Left lobe of liver (tissue), 2 donors: Measurements from ENCODE around the gene EPN2. TPM values are rescaled to one million over a fixed set of nuclear protein-coding genes. Genes with fewer than 3 reads are reported as not detected.
"Not testable (repeated sequence)": the region's sequence is repeated elsewhere in the genome, so short reads cannot be mapped to it uniquely, and the experiment has no call there.

Experiments
- ATAC-seq: fragments of 200-7000 bp; cut with Tn5 transposase; one replicate; pipeline ENCODE4 v1.9.1; 2020; ENCODE audit warnings: mild to moderate bottlenecking, moderate library complexity
- DNase-seq: peaks from one replicate; pipeline ENCODE4 v3.0.0-alpha.2; 2020; ENCODE audit warnings: low spot score
- total RNA-seq: library from RNA; stranded (reverse); gene quantifications from one replicate; pipeline ENCODE4 v1.2.1, GENCODE V29; 2021
- donor health status: DM: no; HTN: no; CAD: no; lungs with moderate emphysema.
- donor health status: DM: no; HTN: yes; CAD: no.

The EPN2 gene
- total RNA-seq, 1 donor from 2014 or later = 13.1 TPM

GRCh38 chr17:19341641-19342610 lies 104.8 kb downstream of the EPN2 start:
- DNase-seq (no peak), ATAC-seq (no peak)

GRCh38 chr17:19342611-19343255 lies 105.6 kb downstream of the EPN2 start:
- DNase-seq = no peak
- peak; percentile 1 for ATAC-seq

DNA sequence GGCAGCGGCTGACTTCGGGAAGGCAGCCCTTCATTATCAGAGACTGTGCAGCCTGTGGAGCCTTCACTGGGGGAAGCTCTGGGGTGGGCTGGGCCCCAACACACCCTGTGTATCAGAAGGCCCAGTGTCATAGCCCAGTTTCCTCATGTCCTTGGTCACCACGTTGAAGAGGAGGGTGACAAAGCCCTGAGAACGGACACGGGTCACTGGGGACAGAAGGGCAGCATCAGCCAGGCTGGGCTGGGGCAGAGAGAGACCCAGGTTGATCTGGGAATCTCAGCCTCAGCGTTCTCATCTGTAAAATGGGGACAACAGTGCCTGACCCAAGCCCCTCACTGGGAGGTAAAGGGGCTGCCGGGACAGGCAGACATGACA lies 106.1 kb downstream of the EPN2 start:
- no peak for DNase-seq
- ATAC-seq = peak; percentile 5

DNA sequence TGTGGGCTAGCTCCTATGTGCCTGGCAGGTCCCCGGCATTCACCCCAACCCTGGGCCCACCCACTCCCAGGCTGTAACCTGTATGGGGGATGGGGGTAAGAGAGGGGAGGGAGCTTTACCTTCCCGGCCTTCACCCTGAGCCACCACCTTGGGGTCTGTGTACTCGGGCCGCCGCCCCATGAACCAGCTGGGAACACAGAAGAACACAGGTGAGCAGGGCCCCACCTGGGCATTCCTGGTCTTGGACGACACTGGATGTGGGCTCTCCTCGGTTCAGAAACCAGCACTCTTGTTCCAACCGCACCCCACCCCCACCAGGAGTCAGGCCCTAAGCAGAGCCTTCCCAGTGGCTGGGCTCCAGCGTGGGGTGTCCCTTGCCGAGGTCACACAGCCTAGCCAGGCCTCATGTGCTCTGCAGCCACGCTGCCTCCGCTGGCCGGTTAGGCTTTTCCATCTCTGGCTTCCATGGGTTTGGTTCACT lies 106.5 kb downstream of the EPN2 start:
- DNase-seq (peak; percentile 88), ATAC-seq (peak; percentile 63)

GRCh38 chr17:19344311-19345066 lies 107.3 kb downstream of the EPN2 start:
- DNase-seq = no peak

DNA sequence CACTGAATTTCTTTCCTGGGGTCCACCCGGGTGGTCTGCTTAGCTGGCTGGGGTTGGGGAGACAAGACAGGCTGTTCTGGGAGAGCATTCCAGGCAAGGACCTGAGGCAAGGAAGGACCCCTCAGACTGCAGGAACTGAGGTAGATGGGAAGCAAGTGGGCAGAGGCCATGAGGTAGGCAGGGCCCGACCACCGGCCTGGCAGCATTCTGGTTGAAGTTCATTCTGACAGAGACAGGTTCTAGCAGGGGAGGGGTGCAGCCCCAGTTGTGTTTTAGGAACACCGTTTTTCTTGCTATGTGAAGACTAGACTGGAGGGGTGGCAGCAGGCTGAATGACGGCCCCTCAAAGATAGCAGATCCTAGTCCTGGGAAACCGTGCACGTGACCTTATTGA lies 107.9 kb downstream of the EPN2 start:
- DNase-seq = no peak
- ATAC-seq = no peak

More at GRCh38 chr17:19344311-19345066, 107.3 kb downstream of the EPN2 start:
- ATAC-seq = peak; percentile 2

DNA sequence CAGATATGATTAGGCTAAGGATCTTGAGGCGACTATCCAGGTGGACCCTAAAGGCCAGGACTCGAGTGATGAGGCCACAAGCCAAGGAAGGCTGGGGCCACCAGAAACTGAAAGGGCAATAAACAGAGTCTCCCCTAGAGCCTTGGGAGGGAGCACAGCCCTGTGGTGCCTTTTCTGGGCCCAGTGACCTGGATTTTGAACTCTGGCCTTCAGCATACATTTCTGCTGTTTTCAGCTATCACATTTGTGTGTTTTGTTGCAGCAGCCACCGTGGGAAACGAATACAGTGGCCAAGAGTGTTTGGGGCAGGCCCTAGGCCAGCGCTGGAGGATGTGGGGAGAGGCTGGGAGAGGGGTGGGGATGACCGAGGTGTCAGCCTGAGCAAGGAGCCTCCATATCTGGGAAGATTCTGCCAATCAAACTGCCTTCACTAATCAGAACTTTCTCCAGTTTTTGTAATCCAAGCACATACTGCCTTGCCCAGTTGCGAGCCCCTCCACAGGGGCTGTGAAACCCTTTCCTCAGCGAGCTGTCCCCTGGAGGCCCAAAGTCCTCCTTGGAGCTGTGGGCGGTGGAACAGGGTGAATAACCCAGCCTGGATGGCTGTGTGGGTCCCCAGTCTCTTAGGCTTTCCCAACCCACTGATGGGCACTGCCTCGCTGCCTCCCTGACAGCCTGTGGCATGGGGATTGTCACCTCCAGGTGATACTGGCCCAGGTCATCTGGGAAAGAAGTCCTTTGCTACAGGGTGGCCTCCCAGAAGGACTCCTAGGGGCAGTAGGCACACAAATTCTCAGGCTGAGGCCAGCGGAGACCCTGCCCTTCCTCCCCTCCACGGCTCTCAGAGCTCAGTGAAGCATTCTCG lies 108.6 kb downstream of the EPN2 start:
- ATAC-seq = peak; percentile 48
- peak; percentile 87 for DNase-seq

- ATAC-seq = peak; percentile 3
- no peak for DNase-seq
These were observed 109.4 kb downstream of the EPN2 start for GRCh38 chr17:19346351-19347255.

DNA sequence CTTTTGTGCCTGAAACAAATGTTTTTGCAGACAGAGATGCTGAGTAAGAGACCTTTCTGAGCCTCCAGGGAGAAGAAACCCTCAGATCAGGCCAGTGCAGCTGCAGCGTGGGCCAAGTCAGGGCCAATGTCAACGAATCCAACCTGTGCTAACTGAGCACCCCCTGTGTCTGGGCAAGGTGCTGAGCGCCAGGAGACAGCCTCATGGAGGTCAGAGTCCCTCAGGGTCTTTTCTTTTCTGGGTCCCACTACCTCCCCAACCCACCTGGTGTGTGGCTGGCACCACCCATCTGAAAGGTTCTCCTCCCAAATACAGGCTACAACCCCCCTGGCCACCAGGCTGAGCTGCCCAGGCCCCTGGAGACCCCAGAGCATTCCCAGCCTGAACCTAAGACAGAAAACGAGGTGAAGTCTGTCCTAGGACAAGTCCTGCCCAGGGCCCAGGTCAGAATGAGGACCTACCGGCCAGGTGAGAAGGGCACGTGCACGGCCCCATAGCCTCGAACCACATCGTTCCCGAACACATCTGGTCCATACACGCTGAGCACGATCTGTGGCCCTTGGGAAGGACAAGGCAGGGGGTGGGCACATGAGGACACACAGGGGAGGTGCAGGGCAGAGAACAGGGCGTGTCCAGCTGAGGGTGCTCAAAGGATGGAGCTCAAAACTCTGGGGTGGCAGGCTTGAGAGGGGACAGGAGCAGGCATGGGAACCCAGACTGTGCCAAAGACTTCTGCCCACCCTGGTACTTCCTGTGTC lies 110.3 kb downstream of the EPN2 start:
- ATAC-seq = no peak
- DNase-seq = no peak

DNA sequence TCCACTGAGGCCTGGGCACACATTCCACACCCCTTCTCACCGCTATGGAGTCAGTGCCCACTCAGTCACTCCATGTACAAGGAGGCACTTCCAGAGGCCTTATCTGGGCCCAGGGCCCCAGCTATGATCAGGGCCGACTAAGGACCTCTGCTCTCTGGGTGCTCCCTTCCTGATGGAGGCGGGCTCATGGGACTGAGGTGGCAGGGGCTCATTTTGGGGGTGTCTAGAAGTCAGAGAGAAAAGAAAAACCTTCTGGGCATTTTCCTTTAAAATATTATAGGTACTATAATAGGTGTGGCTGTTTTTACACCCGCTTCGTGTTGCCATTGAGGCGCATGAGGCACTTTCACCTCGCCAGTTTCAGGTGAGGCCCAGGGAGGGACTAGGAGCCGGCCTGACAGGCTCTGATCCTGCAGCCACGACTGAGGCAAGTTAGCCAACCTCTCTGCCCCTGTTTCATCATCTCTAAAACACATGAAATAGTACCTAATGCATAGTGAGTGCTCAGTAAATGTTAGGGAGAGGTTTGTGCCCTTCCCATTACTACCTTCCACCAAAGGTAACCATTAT lies 111.0 kb downstream of the EPN2 start:
- DNase-seq (peak; percentile 46), ATAC-seq (no peak)

GRCh38 chr17:19348806-19349205 lies 111.6 kb downstream of the EPN2 start:
- DNase-seq (peak; percentile 44), ATAC-seq (no peak)

DNA sequence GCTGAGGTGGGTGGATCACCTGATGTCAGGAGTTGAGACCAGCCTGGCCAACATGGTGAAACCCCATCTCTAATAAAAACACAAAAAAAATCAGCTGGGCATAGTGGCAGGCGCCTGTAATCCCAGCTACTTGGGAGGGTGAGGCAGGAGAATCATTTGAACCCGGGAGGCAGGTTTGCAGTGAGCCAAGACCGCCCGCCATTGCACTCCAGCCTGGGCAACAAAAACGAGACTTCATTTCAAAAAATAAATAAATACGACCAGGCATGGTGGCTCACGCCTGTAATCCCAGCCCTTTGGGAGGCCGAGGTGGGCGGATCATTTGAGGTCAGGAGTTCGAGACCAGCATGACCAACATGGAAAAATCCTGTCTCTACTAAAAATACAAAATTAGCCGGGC lies 116.2 kb downstream of the EPN2 start:
- not testable (repeated sequence) for DNase-seq, ATAC-seq

- ATAC-seq (no peak), DNase-seq (no peak)
These were observed 117.6 kb downstream of the EPN2 start for GRCh38 chr17:19354748-19355147.

DNA sequence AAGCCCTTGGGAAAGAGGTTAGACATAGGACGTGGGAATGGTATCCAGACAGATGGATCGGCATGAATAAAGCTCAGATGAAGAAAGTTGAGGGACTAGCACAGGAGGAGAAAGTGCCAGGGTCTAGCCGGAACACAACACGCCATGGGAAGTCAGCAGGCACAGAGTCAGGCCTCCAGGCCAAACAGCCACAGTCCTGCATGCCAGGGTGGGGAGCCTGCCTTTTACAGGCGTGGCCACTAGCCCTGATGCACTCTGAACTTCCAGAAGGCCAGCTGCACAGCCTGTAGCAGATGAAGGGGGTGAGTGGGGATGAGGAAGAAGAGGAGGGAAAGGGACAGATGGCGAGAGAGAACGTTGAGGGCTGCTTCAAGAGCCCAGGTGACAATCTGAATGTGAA lies 120.2 kb downstream of the EPN2 start:
- ATAC-seq (no peak), DNase-seq (no peak)

GRCh38 chr17:19357761-19358160 lies 120.6 kb downstream of the EPN2 start:
- ATAC-seq = no peak

GRCh38 chr17:19359151-19359550 lies 122.0 kb downstream of the EPN2 start:
- ATAC-seq (no peak), DNase-seq (no peak)

More at GRCh38 chr17:19357761-19358160, 120.6 kb downstream of the EPN2 start:
- no peak for DNase-seq

GRCh38 chr17:19359856-19360255 lies 122.7 kb downstream of the EPN2 start:
- DNase-seq = no peak

DNA sequence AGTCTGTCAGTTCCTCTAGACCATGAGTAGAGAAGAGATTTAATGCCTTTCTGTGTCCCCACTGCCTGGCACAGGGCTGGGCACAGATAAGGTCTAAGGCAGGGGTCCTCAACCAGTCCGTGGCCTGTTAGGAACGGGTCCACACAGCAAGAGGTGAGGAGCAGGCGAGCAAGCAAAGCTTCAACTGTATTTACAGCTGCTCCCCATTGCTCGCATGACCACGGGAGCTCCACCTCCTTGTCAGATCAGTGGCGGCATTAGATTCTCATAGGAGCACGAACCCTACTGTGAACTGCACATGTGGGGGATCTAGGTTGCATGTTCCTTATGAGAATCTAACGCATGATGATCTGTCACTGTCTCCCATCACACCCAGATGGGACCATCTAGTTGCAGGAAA lies 123.6 kb downstream of the EPN2 start:
- no peak for ATAC-seq

More at GRCh38 chr17:19359856-19360255, 122.7 kb downstream of the EPN2 start:
- ATAC-seq = no peak

More for the DNA sequence above, 123.6 kb downstream of the EPN2 start:
- no peak for DNase-seq
